ENCODE results near the gene TMEM183A. TPM values are rescaled to one million over a fixed set of nuclear protein-coding genes. Genes with fewer than 3 reads are reported as not detected.

TMEM183A gene
- total and polyA plus RNA-seq, 4 donors, result 29.4 to 63.9 (median 51.7) TPM

DNA sequence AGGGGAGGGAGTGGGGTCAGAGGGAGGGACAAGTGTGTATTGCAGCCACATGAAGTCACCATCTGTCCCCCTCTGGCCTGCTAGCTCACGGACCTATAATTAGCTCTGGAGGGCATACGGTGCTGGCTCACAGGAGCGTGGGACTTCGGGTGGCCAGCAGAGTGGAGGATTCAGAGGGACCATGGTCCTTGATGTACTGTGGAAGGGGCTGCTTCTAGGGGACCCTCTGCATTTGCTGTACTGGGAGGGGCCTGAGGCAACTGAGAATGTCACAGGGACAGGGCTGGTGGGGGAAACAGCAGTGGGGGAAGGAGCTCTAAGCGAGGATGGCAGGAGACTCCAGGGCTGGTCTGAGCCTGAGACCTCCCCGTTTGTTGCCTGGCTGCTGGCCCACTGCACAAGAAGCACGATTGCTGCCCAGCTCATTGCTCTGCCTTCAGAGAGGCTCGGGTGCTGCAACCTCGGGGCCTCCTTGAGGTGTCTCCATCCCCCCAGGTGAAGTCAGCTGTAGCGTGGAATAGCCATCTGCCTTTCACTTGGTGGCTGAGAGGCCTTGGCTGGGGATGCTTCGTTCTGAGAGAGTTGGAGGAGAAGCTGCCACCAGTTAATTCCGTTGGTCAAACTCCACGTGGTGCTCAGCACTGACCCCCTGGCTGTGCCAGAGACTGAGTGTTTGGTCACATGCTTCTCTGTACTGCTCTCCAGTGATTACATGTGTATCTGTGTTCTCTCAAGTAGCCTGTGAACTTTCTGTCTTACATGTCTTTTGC lies 21.8 kb downstream of the TMEM183A start:
- Histone ChIP-seq H3K9ac (ENCODE audit: insufficient read depth in 1 of 2, low read length in 2 of 2) (no peak overlapping the region), H3K27ac (ENCODE audit: low read depth in 1 of 2, low read length in 1 of 2) (peak overlapping the region in 1 of 2 donors; percentile 78), H3K4me3 (no peak overlapping the region), H3K9me3 (ENCODE audit: control insufficient read depth in 4 of 4, insufficient read depth in 3 of 4, low read length in 3 of 4) (peaks cover 0 to 2% (median 0%) of the 10 kb centered on the region in 4 donors), H3K36me3 (ENCODE audit: control insufficient read depth in 4 of 4, insufficient read depth in 4 of 4, low read length in 4 of 4) (peaks cover 0 to 4% (median 3%) of the 10 kb centered on the region in 4 donors), H3K4me1 (ENCODE audit: control insufficient read depth in 5 of 5, insufficient read depth in 5 of 5, low read length in 5 of 5) (peaks cover 0 to 32% (median 4%) of the 10 kb centered on the region in 5 donors), H3K27me3 (ENCODE audit: control insufficient read depth in 3 of 3, insufficient read depth in 3 of 3, low read length in 2 of 3) (peaks cover 0 to 10% (median 0%) of the 10 kb centered on the region in 3 donors)
- ATAC-seq (ENCODE audit: insufficient read depth, low FRiP score), result no peak
- peak in 2 of 3 donors; percentile 27 to 54 for DNase-seq
- WGBS, 2 donors, result 69 to 84% methylated on average over 13 of the region's 13 CpGs
- TF ChIP-seq, protein P1, sequence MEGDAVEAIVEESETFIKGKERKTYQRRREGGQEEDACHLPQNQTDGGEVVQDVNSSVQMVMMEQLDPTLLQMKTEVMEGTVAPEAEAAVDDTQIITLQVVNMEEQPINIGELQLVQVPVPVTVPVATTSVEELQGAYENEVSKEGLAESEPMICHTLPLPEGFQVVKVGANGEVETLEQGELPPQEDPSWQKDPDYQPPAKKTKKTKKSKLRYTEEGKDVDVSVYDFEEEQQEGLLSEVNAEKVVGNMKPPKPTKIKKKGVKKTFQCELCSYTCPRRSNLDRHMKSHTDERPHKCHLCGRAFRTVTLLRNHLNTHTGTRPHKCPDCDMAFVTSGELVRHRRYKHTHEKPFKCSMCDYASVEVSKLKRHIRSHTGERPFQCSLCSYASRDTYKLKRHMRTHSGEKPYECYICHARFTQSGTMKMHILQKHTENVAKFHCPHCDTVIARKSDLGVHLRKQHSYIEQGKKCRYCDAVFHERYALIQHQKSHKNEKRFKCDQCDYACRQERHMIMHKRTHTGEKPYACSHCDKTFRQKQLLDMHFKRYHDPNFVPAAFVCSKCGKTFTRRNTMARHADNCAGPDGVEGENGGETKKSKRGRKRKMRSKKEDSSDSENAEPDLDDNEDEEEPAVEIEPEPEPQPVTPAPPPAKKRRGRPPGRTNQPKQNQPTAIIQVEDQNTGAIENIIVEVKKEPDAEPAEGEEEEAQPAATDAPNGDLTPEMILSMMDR (IDR thresholded peaks at IDR 0.05; ENCODE audit: control extremely low read depth, extremely low read depth), result no peak

DNA sequence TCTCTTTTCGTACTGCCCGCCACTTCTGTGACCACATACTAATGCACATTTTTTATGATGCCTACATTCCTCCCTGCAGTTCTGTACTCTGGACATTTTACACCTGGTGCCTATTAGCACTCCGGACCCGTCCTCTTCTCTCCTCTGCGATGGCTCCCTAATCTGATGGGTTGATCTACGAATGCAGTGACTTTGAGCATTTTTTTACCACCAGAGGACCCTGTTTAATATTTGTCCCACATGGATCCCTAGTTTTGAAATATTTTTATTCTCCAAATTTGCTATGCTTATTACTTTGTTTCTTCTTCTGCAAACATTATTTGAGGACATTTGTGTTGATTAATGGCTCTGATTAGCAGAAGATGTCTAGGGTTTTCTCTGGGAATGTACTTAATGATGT lies 24.3 kb downstream of the TMEM183A start:
- Histone ChIP-seq H3K4me3 (no peak overlapping the region), H3K4me1 (ENCODE audit: control insufficient read depth in 5 of 5, insufficient read depth in 5 of 5, low read length in 5 of 5) (peaks cover 0 to 25% (median 3%) of the 10 kb centered on the region in 5 donors), H3K9me3 (ENCODE audit: control insufficient read depth in 4 of 4, insufficient read depth in 3 of 4, low read length in 3 of 4) (no peaks in the 10 kb centered on the region), H3K27me3 (ENCODE audit: control insufficient read depth in 3 of 3, insufficient read depth in 3 of 3, low read length in 2 of 3) (peaks cover 0 to 10% (median 0%) of the 10 kb centered on the region in 3 donors), H3K9ac (ENCODE audit: insufficient read depth in 1 of 2, low read length in 2 of 2) (no peak overlapping the region), H3K27ac (ENCODE audit: low read depth in 1 of 2, low read length in 1 of 2) (no peak overlapping the region), H3K36me3 (ENCODE audit: control insufficient read depth in 4 of 4, insufficient read depth in 4 of 4, low read length in 4 of 4) (no peaks in the 10 kb centered on the region)
- no peak for ATAC-seq (ENCODE audit: insufficient read depth, low FRiP score)
- no peak for DNase-seq
- 84 to 85% methylated on average over 6 of the region's 6 CpGs for WGBS, 2 donors
- TF ChIP-seq, protein P1 (IDR thresholded peaks at IDR 0.05; ENCODE audit: control extremely low read depth, extremely low read depth), result no peak

DNA sequence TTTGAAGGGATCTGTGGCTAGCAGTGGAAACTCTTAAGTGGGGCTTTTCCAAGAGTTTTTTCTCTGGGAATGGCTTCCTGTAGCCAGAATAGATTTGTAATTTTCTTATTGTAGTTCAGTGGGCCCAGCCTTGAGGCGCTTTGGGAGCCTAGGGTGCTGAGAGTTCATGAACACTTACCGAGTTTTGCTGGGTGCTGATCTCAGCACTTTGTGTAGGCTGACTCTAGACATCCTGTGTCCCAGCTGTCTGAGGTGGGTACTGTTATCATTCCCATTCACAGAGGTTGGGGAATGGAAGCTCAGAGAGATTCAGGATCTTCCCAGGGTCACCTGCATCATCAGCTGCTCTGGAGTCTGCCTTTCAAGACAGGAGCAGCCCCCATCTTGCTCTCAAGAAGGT lies 26.1 kb downstream of the TMEM183A start:
- Histone ChIP-seq H3K4me1 (ENCODE audit: control insufficient read depth in 5 of 5, insufficient read depth in 5 of 5, low read length in 5 of 5) (peaks cover 0 to 13% (median 3%) of the 10 kb centered on the region in 5 donors), H3K36me3 (ENCODE audit: control insufficient read depth in 4 of 4, insufficient read depth in 4 of 4, low read length in 4 of 4) (no peaks in the 10 kb centered on the region), H3K9me3 (ENCODE audit: control insufficient read depth in 4 of 4, insufficient read depth in 3 of 4, low read length in 3 of 4) (peaks cover 0 to 2% (median 0%) of the 10 kb centered on the region in 4 donors), H3K9ac (ENCODE audit: insufficient read depth in 1 of 2, low read length in 2 of 2) (no peak overlapping the region), H3K4me3 (no peak overlapping the region), H3K27me3 (ENCODE audit: control insufficient read depth in 3 of 3, insufficient read depth in 3 of 3, low read length in 2 of 3) (no peaks in the 10 kb centered on the region), H3K27ac (ENCODE audit: low read depth in 1 of 2, low read length in 1 of 2) (no peak overlapping the region)
- no peak for DNase-seq
- TF ChIP-seq, protein P1 (IDR thresholded peaks at IDR 0.05; ENCODE audit: control extremely low read depth, extremely low read depth), result no peak
- WGBS, 2 donors, result 92 to 93% methylated on average over 2 of the region's 2 CpGs
- ATAC-seq (ENCODE audit: insufficient read depth, low FRiP score), result no peak
